HG03097 (cell line): ENCODE results near the gene TRIM42.

Experiments
- ATAC-seq: cut with Tn5 transposase; IDR thresholded peaks from one replicate; pipeline ENCODE4 v1.9.1; 2021; ENCODE audit not compliant: unreplicated experiment, low FRiP score

The TRIM42 gene

DNA sequence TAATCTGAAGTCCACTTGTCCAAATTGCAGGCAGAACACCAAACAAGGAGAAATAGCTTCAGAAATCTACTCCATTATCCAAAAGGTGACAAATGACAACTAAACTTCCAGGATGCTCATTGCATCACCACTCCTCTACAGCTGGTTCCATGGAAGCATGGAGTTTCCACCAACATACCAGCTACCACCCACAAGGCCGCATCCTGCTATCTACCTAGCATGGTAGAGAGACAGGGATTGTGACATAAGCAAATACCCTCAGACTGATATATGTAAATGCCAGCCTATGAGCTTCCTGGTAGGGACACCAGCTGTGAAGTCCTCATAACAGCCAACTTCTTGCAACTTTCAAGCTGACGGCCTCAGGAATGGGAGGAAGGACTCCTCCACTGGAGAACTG is at the start of gene TRIM42:
TSS of gene TRIM42 (plus strand) at position 301 of the 400 bp plus-strand sequence. CDS start 166 bp downstream, outside the sequence.
- no peak for ATAC-seq

DNA sequence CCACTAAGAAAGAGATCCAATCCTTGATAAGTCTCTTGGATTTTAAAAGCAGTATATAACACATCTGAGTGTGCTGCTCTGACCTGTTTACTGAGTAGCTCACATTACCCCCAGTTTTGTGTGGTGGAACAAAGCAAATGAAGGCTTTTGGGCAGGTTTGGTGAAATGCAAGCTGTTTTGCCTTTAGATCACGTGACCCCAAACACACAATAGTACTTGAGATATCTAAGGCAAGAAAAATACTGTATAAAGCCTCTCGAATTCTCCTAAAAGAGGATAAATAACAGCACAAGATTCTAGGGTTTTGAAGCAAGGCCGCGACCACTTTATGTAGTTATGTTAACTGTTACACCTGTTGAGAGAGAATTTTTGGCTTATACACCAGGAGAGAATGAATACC is 49.3 kb upstream of the TRIM42 start:
- no peak for ATAC-seq

DNA sequence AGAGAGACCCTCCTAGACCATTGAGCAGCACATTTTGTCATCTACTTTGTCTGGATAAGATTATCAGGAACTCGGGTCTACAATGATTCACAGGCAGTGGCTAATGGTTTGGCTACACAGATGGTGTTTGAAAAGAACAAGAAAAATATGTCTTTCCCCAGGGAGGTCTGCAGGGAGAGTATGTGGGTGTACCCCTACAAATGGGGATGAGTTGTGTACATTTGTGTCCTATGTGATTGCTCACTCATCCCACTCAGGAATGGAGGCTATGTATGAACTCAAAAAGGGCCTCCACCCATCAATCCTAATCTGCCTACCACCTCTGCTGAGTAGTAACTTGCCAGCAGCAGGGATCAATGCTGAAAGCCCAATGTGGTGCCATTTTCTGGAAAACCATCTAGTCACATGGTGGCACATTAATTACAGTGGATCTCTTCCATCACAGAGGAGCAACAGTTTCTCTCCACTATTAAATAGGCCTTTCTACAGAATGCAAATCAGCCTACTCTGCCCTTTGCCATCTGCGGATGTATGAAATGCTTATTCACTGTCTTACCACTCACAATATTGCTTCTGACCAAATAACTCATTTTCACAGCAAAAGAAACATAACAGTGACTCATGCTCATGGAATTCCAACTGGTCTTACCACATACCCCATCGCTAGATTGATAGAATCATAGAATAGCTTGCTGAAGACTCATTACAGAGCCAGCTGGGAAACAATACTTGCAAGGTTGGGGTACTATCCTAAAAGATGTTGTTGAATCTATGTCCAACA is 48.3 kb upstream of the TRIM42 start:
- no peak for ATAC-seq

DNA sequence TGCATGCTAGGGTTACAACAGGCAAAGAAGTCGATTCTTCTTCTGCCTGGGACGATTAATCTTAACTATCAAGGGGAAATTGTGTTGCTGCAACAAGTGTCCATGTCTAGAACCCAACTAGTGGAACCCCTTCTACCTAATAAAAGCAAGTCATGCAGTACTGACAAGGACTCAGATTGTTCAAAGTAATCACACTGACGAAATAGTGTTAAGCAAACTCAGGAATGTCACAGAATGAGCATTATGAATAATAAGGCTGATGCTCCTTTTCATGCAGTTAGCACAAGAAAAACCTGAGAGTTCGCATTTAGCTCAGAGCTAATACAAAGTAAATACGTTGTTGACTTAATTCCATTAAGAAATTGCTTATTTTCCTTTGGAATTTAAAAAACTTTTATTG is 47.5 kb upstream of the TRIM42 start:
- ATAC-seq: no peak

DNA sequence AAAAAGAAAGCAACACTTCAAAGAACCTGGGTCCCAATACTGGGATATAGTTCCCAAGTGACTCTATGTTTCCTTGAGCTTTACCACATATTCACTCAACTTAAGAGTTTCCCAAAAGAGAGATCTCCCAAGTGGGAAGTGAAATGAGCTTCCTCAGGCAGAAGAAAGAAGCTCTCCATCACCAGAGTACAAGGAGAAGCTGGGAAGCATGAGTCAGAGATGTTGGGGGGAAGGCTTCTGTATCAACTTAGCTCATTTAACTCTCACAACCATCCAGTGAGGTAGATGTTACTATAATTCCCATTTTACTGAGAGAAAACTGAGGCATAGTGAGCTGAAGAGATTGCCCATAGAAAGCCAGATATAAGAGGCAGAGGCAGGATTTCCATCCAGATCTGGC is 47.0 kb upstream of the TRIM42 start:
- no peak for ATAC-seq

DNA sequence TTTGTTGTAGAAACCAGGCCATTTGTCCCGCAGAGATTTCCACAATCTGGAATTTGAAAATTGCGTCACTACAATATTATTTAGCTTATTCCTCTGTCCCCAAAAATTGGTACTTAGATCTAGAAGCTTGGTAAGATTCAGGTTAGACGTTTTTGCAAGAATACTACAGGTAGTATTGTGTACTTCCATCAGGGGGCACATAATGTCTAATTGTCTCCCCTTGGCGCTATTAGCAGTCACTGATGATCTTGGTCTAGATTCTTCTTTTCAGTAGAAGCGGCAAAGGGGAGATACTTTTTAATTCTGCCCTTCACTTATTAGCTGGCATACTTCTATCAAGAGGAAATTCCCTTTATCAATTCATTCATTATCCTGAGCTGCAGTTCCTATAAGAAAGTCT is 42.6 kb upstream of the TRIM42 start:
- no peak for ATAC-seq

DNA sequence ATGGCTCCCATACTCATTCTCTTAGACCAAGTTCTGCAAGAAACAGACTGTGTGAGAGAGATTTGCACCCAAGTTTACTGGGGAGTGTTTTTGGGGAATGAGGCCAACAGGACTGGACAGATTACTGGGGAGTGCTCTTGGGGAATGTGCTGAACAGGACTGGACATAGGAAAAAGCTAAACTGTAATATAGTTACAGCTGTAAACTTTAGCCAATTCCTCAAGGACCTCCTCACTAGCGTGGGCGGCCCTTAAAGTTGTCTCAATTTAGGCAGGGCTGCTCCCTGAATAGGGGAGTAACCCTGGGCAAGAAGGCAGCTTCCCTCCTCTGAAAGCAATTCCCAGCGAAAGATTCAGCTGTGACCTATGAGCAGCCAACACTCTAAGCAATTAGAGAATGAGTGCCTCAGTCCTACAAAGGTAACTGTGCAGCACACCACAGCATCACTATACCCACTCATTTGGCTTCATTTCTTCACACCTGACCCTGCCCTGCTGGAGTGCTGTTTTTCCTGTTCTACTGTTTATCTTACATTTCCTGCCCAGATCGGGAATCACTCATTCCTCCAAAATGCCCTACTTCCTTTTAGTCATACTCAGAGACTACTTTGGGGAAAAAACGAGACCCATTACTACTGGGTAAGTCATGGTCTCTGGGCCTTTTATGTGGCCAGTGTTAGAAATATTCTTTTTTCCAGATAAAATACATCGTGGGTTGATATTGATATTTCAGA is 41.3 kb upstream of the TRIM42 start:
- no peak for ATAC-seq

DNA sequence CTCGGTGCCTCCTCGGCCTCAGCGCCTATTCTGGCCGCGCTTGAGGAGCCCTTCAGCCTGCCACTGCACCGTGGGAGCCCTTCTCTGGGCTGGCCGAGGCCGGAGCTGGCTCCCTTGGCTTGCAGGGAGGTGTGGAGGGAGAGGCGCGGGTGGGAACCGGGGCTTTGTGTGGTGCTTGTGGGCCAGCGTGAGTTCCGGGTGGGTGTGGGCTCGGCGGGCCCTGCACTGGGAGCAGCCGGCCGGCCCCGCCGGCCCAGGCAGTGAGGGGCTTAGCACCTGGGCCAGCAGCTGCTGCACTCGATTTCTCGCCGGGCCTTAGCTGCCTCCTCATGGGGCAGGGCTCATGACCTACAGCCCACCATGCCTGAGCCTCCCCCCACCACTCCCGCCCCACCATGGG is 26.6 kb upstream of the TRIM42 start:
- ATAC-seq: no peak

DNA sequence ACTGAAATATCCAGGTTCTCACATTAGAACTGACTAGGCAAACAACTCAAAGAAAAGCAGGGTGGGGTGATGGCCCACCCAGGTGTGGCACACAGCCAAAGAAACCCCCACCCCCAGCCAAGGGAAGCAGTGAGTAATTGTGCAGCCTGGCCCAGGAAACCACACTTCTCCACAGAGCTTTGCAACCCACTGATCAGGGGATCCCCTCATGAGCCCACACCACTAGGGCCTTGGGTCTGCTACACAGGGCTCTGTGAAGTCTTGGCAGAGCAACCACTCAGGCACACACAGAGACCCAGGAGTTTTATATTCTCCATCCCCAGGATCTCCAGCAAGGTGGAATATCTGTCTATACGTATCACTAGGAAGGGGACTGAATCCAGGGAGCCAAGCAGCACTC is 22.2 kb upstream of the TRIM42 start:
- no peak for ATAC-seq

DNA sequence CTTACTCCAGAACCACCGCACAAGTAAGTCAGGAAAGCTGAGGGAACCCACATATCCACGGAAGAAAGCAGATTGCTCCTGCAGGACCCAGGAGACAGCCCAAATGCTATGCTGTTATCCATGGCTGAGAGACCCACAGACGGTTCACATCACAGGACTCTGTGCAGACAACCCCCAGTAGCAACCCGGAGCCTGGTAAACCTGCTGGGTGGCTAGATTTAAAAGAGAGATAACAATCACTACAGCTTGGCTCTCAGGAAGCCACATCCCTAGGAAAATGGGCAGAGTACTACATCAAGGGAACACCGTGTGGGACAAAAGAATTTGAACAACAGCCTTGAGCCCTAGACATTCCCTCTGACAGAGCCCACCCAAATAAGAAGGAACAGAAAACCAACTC is 13.8 kb upstream of the TRIM42 start:
- ATAC-seq: no peak

DNA sequence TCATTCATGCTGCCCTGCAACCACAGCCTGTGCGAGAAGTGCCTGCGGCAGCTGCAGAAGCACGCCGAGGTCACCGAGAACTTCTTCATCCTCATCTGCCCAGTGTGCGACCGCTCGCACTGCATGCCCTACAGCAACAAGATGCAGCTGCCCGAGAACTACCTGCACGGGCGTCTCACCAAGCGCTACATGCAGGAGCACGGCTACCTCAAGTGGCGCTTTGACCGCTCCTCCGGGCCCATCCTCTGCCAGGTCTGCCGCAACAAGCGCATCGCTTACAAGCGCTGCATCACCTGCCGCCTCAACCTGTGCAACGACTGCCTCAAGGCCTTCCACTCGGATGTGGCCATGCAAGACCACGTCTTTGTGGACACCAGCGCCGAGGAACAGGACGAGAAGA is 4.7 kb downstream of the TRIM42 start:
- ATAC-seq: no peak

DNA sequence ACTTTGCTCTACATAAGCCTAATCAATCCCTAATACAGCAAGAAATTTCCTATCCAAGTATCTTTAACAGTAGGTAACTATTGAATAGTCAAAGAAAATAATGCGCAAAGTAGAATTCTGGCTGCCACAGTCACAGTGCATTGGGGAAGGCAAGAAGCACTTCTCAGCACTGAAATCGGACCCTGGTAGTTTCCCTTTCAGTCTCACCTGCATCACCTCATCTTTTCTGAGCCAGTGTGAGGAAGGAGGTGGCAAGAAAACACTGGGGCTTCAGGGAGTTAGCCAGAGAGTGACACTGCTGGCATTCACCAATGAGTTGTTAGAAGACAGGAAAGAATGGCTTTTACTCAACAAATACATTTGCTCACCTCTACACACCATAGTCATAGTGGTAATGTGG is 8.3 kb downstream of the TRIM42 start:
- no peak for ATAC-seq

DNA sequence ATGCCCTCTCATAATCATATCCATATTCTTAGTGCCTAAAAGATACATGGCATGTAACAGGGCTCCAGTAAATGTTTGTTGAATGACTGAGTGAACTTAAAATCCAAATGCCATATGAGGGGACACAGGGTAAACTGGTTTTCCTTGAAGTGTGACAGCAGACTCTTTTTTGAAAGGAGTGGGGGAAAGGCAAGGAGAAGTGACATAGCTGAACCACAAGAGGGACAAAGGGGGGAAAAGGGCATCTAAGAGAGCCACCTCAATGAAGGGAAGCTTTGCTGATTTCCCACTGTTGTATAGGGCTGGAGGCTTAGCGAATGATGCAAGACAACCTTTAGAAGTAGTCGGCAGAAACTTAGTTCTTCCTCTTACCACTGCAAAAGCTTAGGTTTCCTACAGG is 9.1 kb downstream of the TRIM42 start:
- no peak for ATAC-seq

DNA sequence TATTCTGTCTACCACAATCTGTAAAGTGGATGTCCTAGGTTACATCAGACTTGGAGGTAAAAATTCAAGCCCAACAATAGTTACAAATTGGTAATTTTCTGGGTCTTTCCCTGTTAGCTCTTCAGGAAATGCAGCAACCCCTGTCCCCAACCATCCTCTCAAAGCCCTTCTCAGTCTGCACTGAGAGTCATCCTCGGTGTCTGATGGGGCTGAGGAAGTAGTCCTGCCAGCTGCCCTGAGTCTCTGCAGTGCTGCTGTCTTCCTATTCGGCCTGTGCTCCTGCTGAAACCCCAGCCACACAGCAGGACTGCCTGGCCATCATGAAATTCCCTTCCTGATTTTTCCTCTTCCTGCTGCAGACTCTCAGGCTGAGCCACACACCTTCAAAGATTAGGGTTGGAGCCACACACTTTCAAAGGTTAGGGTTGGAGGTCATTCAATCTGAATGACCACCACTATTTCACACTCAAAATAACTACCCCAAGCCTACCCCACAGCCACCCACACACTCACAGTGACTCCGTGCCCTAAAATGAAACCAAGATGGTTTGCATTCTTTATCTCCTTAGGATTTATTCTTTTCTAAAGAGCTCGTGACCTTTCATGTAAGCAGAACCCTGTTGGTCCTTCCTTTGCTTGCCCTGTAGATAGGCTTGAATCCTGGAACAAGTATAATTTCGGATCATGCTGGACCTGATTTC is 17.6 kb downstream of the TRIM42 start:
- no peak for ATAC-seq

DNA sequence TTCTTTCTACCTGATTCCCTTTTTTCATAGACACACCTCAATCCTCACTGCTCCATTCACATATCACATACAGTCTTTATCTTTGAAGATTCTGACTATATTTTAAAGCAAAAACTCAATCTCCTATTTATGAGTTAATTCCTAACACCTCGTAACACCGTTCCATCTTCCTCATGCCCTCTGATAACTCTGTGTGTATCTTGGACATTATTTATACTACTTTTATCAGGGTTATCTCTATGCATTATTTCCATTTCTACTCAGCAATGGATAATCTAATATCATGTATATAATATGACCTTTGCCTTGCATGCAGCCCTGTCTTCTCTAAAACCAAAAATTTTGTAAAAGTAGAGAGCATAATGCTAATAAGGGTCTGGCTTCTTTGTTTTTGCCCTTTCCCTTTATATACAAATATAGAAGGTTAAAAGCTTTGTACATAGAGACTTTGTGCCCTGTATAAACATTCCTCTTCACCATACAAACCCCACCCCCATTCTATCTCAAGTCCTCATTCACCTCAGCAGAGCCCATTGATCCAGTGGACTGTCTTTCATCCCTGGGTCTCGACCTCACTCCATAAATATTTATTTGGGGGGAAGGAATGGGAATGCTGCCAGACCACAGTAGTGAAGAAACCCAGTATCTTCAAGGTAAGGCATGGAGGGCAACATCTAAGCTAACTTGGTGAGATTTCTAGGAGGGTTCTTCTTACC is 21.8 kb downstream of the TRIM42 start:
- ATAC-seq: no peak

DNA sequence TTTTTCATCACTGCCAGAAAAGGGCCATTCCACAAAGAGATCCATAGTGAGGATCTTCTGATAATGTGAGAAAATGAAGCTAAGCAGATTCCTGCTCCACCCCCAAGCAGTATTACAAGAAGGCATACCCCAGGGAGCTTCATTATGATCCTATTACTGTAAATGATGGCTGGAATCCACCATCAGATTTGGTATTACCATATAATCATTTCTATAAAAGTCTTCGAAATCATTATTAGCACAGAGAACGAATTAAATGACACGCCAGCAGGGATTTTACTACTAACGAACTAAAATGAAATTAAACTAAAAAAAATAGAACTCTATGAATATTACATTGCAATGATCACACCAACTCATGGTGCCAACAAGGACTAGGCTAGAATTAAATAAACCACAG is 24.4 kb downstream of the TRIM42 start:
- no peak for ATAC-seq

DNA sequence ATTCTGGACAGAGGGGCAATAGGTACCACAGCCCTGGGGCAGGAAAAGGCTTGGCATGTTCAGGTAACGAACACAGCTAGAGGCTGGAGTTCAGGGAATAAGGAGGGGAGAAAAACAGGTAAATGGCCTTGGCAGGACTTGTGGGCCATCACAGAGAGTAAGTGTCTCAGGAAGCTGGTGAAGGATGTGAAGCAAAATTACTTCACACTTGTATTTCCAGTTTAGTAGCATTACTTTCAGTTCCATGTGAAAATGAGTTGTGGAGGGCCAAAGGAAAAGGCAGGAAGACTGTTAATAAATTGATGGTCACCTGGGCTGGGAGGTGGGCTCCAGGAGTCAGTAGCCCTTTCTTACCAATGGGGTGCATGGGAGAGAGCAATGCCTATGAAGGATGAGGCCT is 25.6 kb downstream of the TRIM42 start:
- ATAC-seq: no peak

DNA sequence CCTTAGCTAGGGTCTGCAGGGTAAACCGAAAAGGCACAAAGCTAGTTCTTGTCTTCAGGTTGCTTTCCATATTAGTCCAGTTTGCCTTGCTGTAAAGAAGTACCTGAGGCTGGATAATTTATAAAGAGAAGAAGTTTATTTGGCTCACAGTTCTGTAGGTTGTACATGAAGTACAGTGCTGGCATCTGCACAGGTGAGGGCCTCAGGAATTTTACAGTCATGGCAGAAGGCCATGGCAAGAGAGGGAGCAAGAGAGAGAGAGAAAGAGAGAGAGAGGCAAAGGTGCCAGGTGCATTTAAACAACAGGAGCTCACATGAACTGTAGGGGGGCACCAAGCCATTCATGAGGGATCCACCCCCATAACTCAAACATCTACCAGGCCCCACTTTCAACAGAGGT is 26.9 kb downstream of the TRIM42 start:
- ATAC-seq: no peak

DNA sequence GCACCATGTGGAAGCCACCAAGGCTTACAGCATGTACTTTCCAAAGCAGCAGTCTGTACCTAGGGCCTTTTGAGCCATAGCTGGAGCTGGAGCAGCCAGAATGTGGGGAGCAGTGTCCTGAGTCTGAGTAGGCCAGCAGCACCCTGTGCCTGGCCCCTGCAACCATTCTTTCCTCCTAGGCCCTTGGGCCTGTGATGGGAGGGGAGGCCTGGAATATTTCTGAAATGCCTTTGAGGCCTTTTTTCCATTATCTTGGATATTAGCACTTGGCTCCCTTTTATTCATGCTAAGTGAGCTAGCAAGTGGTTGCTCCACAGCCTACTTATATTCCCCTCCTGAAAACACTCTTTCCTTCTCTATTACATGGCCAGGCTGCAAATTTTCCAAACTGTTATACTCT is 28.1 kb downstream of the TRIM42 start:
- ATAC-seq: no peak

DNA sequence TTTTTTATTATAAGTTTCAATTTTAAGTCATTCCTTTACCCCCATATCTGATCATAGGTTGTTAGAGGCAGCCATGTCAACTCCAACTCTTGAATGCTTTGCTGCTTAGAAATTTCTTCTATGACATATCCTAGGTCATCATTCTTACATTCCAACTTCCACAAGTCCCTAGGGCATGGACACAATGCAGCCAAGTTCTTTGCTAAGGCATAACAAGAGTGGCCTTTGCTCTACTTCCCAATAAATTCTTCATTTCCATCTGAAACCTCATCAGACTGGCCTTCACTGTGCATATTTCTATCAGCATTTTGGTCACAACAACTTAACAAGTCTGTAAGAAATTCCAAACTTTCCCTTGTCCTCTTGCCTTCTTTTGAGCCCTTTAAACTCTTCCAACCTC is 28.5 kb downstream of the TRIM42 start:
- ATAC-seq: no peak

DNA sequence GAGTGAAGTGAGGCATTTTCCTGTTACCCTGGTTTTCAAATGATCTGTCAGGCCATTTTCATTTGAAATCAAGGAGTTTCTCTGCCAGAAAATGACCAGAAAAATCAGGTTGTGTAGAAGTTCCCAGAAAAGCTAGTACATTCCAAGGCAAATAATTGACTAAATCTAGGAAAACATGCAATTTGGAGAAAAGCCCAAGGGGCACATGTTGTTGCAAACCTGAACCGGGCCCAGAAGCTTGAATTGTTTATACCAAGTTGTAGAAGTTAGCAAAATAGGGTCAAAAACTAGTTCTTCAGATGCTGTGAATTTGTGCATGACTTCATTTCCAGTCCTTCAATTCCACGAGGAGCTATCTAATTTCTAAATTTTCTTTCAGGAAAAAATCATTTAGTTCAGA is 31.0 kb downstream of the TRIM42 start:
- no peak for ATAC-seq
